HL-60/S4 treated with retinoic acid at 250 ng/mL for 4 days and 3 days (cell line): Measurements from ENCODE around the gene TRPM3.

ENCODE experiments used
- in situ Hi-C: fragments of 300-500 bp; cut with MboI; formaldehyde crosslinking; loops from 2 replicates; pipeline ENCODE4 v1.7.0; 2022; ENCODE audit warnings: low sequenced_read_pairs

The TRPM3 gene

GRCh38 chr9:70593241-70593640, 528.2 kb downstream of the TRPM3 start:
- in situ Hi-C loops = loop anchor here (25.0 kb wide), 2 partner anchors 181 to 631 kb away; partner anchors contain the start of gene KLF9

- in situ Hi-C loops = loop anchor here (25.0 kb wide), 2 partner anchors 178 to 628 kb away; partner anchors contain the start of gene KLF9
Measured at GRCh38 chr9:70590315-70590677, 531.1 kb downstream of the TRPM3 start.

GRCh38 chr9:70589571-70590314, 531.7 kb downstream of the TRPM3 start:
- in situ Hi-C loops = loop anchor here (25.0 kb wide), 2 partner anchors 177 to 627 kb away; partner anchors contain the start of gene KLF9

- in situ Hi-C loops = loop anchor here (25.0 kb wide), 2 partner anchors 177 to 627 kb away; partner anchors contain the start of gene KLF9
Measured at GRCh38 chr9:70588999-70589398, 532.4 kb downstream of the TRPM3 start.

GRCh38 chr9:70588381-70588780, 533.0 kb downstream of the TRPM3 start:
- in situ Hi-C loops = loop anchor here (25.0 kb wide), 2 partner anchors 176 to 626 kb away; partner anchors contain the start of gene KLF9

- in situ Hi-C loops = loop anchor here (25.0 kb wide), 2 partner anchors 175 to 625 kb away; partner anchors contain the start of gene KLF9
Measured at GRCh38 chr9:70587201-70587600, 534.2 kb downstream of the TRPM3 start.

- in situ Hi-C loops = loop anchor here (25.0 kb wide), 2 partner anchors 174 to 624 kb away; partner anchors contain the start of gene KLF9
Measured at GRCh38 chr9:70586476-70586875, 534.9 kb downstream of the TRPM3 start.

- in situ Hi-C loops = loop anchor here (25.0 kb wide), 2 partner anchors 170 to 620 kb away; partner anchors contain the start of gene KLF9
Measured at GRCh38 chr9:70581955-70582350, 539.5 kb downstream of the TRPM3 start.

GRCh38 chr9:70581214-70581954, 540.0 kb downstream of the TRPM3 start:
- in situ Hi-C loops = loop anchor here (25.0 kb wide), 2 partner anchors 169 to 619 kb away; partner anchors contain the start of gene KLF9

GRCh38 chr9:70580606-70581195, 540.7 kb downstream of the TRPM3 start:
- in situ Hi-C loops = loop anchor here (25.0 kb wide), 2 partner anchors 168 to 618 kb away; partner anchors contain the start of gene KLF9

- in situ Hi-C loops = loop anchor here (25.0 kb wide), 2 partner anchors 167 to 617 kb away; partner anchors contain the start of gene KLF9
Measured at GRCh38 chr9:70579686-70580085, 541.7 kb downstream of the TRPM3 start.

- in situ Hi-C loops = loop anchor here (25.0 kb wide), 2 partner anchors 166 to 616 kb away; partner anchors contain the start of gene KLF9
Measured at GRCh38 chr9:70578720-70579119, 542.7 kb downstream of the TRPM3 start.

- in situ Hi-C loops = loop anchor here (25.0 kb wide), 2 partner anchors 165 to 615 kb away; partner anchors contain the start of gene KLF9
Measured at GRCh38 chr9:70577671-70578070, 543.8 kb downstream of the TRPM3 start.

GRCh38 chr9:70576116-70576515, 545.3 kb downstream of the TRPM3 start:
- in situ Hi-C loops = loop anchor here (25.0 kb wide), 2 partner anchors 164 to 614 kb away; partner anchors contain the start of gene KLF9

- in situ Hi-C loops = no loop called here
Measured at GRCh38 chr9:70574151-70574837, 547.1 kb downstream of the TRPM3 start.

- in situ Hi-C loops = no loop called here
Measured at GRCh38 chr9:70573308-70573707, 548.1 kb downstream of the TRPM3 start.

GRCh38 chr9:70571258-70571657, 550.2 kb downstream of the TRPM3 start:
- in situ Hi-C loops = no loop called here

- in situ Hi-C loops = no loop called here
Measured at GRCh38 chr9:70569791-70570190, 551.6 kb downstream of the TRPM3 start.

- in situ Hi-C loops = no loop called here
Measured at GRCh38 chr9:70569070-70569772, 552.2 kb downstream of the TRPM3 start.
